OCI-LY3 (cell line): ENCODE measurements around the gene JAZF1.

Experiments used
- EZH2phosphoT487 ChIP-seq: fragments of 200-600 bp; shearing (Covaris generic); IDR thresholded peaks from 2 replicates; pipeline ENCODE4 v1.6.1; 2018; ENCODE audit warnings: antibody characterized with exemption, mixed run types, low read depth
- TF ChIP-seq, protein P1 (sequence below): fragments of 200-600, 300-600 bp; sonication (generic); IDR thresholded peaks from 2 replicates; pipeline ENCODE4 v1.5.1; 2014; ENCODE audit warnings: antibody characterized with exemption, low read length, low read depth

DNA sequence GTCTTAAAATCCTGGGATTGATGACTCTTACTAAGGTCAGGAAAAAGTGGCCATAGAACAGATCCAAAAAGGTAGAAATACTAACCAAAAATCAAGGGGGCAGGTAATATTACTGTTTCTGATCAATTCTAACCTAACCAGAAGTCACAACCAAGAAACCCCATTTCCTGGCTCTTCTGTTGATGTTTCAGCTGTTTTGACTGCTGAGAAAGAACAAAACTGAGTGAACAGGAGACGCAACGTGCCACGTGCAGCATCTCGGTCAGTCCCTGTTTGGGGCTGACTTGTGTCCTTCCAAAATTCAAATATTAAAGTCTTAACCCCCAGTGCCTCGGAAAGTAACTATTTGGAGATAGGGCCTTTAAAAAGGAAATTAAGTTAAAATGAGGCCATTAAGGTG is 56.8 kb downstream of the JAZF1 start:
- TF ChIP-seq, protein P1, sequence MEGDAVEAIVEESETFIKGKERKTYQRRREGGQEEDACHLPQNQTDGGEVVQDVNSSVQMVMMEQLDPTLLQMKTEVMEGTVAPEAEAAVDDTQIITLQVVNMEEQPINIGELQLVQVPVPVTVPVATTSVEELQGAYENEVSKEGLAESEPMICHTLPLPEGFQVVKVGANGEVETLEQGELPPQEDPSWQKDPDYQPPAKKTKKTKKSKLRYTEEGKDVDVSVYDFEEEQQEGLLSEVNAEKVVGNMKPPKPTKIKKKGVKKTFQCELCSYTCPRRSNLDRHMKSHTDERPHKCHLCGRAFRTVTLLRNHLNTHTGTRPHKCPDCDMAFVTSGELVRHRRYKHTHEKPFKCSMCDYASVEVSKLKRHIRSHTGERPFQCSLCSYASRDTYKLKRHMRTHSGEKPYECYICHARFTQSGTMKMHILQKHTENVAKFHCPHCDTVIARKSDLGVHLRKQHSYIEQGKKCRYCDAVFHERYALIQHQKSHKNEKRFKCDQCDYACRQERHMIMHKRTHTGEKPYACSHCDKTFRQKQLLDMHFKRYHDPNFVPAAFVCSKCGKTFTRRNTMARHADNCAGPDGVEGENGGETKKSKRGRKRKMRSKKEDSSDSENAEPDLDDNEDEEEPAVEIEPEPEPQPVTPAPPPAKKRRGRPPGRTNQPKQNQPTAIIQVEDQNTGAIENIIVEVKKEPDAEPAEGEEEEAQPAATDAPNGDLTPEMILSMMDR, result no peak
- TF ChIP-seq EZH2phosphoT487, result no peak
